Measurements from ENCODE around the gene MTFP1.
A peak's percentile ranks its signal among the peaks of the same experiment; 100 is the strongest.

MTFP1 gene

DNA sequence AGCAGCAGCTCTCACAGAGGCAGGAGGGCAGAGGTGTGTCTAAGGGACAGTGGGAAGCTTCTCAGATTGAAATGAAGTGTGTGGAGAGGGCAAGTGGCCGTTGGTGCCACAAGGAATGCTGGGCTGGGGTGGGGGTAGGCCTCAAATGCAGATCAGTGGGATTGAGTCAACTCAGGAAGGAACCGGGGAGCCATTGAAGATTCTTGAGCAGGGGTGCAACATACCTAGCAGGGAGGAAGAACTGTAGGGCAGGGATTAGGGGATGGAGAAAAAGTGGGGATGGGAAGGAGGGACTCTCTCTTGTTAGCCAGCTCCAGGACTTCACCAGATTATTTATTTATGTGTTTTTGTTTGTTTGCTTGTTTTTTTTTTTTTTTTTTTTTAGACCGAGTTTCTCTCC is 31.7 kb upstream of the MTFP1 start:
- H3K27me3 ChIP-seq: peaks cover 5% of the 10 kb centered on the region; the same call in 1 of the 2 replicates
- peaks cover 6% of the 10 kb centered on the region for H3K4me1 ChIP-seq
- no peaks in the 10 kb centered on the region for H3K36me3 ChIP-seq
- DNase-seq: no peak
- no peak overlapping the region for H3K4me3 ChIP-seq (ENCODE audit: low read depth, low read length)
- H3K9me3 ChIP-seq: no peaks in the 10 kb centered on the region
- TF ChIP-seq, protein P1, sequence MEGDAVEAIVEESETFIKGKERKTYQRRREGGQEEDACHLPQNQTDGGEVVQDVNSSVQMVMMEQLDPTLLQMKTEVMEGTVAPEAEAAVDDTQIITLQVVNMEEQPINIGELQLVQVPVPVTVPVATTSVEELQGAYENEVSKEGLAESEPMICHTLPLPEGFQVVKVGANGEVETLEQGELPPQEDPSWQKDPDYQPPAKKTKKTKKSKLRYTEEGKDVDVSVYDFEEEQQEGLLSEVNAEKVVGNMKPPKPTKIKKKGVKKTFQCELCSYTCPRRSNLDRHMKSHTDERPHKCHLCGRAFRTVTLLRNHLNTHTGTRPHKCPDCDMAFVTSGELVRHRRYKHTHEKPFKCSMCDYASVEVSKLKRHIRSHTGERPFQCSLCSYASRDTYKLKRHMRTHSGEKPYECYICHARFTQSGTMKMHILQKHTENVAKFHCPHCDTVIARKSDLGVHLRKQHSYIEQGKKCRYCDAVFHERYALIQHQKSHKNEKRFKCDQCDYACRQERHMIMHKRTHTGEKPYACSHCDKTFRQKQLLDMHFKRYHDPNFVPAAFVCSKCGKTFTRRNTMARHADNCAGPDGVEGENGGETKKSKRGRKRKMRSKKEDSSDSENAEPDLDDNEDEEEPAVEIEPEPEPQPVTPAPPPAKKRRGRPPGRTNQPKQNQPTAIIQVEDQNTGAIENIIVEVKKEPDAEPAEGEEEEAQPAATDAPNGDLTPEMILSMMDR (IDR thresholded peaks at IDR 0.05; ENCODE audit: low read depth, low read length): no peak

DNA sequence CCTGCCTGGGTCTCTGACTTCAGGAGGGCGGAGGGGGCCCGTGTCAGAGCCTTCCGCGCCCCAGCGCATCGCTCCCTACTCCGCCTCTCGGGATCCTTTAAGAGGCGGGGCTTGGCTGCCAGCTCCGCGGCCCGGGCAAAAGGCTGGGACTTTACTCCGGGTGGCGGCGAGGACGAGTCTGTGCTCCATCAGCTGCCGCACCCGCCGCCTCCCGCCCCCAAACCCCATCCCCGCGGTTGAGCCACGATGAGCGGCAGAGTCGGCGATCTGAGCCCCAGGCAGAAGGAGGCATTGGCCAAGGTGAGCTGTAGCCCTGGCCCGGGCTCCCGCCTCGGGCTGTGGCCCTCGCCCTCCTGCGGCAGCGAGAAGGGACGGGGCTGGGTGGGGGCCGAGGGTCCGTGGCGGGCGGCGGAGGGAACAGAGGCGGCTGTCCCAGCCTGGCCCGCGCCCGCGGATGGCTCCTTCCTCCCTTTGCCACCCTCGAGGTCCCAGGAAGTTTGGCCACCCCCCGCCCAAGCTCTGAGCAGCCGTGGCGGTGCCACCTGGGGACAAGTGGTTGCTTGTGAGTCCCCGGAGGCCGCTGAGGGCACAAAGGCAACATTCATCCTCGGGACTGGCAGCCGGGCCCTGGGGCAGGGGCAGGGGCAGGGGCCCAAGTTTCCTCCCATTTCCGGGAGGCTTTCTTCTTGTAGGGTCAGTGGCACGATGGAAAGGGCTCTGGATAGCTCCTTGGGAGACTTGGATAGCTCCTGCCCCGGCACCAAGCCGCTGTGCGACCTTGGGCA is 28.5 kb upstream of the MTFP1 start, which contains the start of gene SEC14L2:
Gene SEC14L2 (plus strand): TSS at position 148 of the 785 bp plus-strand sequence. CDS start 99 bp downstream, at position 247.
- no peaks in the 10 kb centered on the region for H3K36me3 ChIP-seq
- no peaks in the 10 kb centered on the region for H3K4me1 ChIP-seq
- H3K9me3 ChIP-seq: no peaks in the 10 kb centered on the region
- H3K4me3 ChIP-seq (ENCODE audit: low read depth, low read length): peak within 1 kb of the TSS; percentile 36
- TF ChIP-seq, protein P1 (IDR thresholded peaks at IDR 0.05; ENCODE audit: low read depth, low read length): no peak
- peak; percentile 67 for DNase-seq
- H3K27me3 ChIP-seq: peaks cover 5% of the 10 kb centered on the region; the same call in 1 of the 2 replicates

DNA sequence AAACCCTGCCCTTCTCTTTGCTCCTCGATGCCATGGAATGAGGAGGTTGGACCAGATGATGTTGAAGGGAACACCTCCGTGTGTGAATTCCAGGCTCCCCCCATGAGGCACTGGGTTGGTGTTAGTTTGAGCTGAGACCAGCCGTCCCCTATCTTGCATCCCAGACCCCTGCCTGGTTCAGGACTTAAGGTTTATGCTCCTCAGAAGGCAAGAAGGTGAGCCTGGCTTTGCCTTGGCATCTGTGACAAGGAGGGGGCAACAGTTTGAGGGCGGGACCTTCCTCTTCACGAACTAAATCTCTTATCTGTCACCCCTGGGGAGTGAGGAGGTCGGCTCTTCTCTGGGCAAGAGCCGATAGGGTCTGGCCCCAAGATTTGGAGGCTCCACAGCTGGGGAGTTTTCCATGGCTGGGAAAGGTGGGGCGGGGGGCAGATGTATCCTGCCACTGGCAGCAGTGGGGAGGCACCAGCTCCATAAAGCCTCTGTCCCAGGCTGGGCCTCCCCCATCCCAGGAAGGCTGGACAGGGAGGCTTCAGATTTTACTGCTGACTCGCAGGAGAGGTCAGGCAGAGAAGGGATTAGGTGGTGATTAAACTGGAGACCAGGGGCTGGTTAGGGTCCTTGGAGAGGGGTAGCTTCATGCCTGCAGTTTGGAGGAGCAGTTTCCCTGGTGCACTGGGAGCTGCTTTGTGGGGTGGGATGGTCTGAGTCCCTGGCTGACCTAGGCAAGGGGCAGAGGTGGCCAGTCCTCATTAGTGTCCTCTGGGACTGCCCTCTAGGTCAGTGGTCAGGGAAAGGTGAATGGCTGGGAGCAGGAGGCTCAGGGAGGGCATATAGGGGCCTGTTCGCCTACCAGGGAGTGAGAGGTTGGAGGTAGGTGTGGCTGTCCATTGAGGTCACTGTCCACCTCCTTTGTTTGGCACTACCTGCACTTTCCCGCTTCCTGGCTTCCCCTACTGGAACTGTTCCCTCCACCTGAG is 27.6 kb upstream of the MTFP1 start:
- Histone ChIP-seq H3K27me3 (peaks cover 5% of the 10 kb centered on the region; the same call in 1 of the 2 replicates), H3K4me1 (no peaks in the 10 kb centered on the region), H3K4me3 (ENCODE audit: low read depth, low read length) (peak overlapping the region; percentile 36), H3K36me3 (no peaks in the 10 kb centered on the region), H3K9me3 (no peaks in the 10 kb centered on the region)
- no peak for DNase-seq
- TF ChIP-seq, protein P1 (IDR thresholded peaks at IDR 0.05; ENCODE audit: low read depth, low read length): no peak

DNA sequence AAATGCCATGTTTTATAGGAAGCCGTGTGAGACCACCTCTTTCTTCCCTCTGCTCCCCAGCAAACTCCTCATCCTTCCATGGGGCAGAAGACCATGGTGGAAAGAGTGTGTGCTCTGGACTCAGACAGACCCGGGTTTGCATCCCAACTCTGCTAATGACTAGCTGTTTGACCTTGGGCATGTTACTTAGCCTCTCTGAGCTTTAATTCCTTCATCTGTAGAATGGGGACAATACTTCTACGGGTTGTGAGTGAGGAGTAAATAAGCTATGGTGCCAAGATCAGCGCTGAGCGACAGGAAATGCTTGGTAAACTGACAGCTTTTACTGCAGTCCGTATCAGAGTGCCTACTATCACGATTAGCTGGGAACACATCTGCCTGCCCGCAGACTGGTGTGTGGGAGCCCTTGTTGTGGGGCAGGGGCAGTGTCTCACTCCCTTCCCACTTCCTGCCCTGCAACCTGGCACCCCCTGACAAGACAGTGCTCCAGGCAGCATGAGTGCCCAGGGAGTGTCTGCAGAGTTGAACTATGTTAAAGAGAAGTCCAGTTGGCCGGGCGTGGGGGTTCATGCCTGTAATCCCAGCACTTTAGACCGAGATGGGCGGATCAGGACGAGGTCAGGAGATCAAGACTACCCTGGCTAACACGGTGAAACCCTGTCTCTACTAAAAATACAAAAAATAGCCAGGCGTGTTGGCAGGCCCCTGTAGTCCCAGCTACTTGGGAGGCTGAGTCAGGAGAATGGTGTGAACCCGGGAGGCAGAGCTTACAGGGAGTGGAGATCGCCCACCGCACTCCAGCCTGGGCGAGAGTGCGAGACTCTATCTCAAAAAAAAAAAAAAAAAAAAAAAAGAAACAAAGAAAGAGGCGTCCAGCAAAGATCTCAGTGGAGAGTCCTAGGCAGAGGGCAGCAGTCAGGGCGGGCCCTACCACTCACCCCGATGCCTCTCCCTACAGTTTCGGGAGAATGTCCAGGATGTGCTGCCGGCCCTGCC is 26.6 kb upstream of the MTFP1 start:
- TF ChIP-seq, protein P1 (IDR thresholded peaks at IDR 0.05; ENCODE audit: low read depth, low read length): no peak
- DNase-seq: no peak
- no peak overlapping the region for H3K4me3 ChIP-seq (ENCODE audit: low read depth, low read length)

DNA sequence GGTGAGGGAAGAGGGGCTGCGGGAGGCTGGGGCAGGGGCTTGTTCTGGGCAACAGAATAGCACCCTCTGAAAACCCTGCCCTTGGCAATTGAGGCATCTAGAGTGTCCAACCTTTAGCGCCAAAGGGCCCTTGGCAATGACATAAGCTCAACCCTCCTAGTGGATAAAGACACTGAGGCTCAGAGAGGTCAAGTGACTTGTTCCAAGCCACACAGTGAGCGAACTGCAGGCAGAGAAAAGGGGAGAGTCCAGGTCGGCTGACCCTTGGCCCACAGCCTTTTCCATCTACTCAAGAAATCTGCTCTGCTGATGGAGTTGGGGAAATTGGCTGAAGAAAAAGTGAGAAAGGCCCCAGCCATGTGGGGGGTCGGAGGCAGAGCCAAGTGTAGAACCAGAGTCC is 25.9 kb upstream of the MTFP1 start:
- no peak for DNase-seq
- Histone ChIP-seq H3K4me1 (no peaks in the 10 kb centered on the region), H3K36me3 (no peaks in the 10 kb centered on the region), H3K9me3 (no peaks in the 10 kb centered on the region), H3K27me3 (peaks cover 5% of the 10 kb centered on the region; the same call in 1 of the 2 replicates), H3K4me3 (ENCODE audit: low read depth, low read length) (no peak overlapping the region)
- TF ChIP-seq, protein P1 (IDR thresholded peaks at IDR 0.05; ENCODE audit: low read depth, low read length): no peak

More for the DNA sequence above, 26.6 kb upstream of the MTFP1 start:
- Histone ChIP-seq H3K9me3 (no peaks in the 10 kb centered on the region), H3K4me1 (no peaks in the 10 kb centered on the region), H3K27me3 (peaks cover 5% of the 10 kb centered on the region; the same call in 1 of the 2 replicates), H3K36me3 (no peaks in the 10 kb centered on the region)

Measured in BE2C (cell line).